AML-193 (cell line): ENCODE data around the gene CBARP.

Experiments used
- DNase-seq, 2 experiments: peaks; one replicate each; lab custom pipeline; 2025; lab: John Stamatoyannopoulos, UW

CBARP gene

DNA sequence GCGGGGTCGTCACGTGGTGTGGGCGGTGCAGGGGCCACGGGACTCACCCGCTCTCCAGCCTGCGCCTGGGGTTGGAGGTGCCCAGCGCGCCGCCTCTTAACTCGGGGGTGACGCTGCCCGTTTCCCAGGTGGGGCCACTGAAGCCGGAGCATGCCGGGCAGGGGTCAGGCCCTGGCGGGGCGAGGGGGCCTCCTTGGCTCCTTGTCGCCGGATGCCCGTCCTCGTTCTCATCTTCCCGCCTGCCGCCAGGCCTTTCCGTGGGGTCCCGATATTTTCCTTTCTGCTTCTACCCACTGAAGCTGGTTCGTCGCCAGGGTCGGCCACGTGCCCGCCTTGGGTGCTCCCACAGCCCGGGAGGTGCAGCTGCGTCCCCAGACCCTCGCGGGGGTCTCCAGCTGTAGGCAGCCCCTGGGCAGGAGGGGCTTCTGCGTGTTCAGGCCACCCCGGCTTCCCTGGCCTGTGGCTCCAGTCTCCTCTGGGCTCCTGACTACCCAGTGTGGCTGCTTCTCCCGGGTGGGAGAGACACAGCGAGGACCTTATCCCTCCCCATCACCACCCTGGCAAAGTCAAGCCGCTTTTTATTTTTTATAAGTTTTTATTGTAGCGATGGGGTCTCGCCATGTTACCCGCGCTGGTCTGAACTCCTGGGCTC lies 38.3 kb upstream of the CBARP start:
- DNase-seq = no peak

DNA sequence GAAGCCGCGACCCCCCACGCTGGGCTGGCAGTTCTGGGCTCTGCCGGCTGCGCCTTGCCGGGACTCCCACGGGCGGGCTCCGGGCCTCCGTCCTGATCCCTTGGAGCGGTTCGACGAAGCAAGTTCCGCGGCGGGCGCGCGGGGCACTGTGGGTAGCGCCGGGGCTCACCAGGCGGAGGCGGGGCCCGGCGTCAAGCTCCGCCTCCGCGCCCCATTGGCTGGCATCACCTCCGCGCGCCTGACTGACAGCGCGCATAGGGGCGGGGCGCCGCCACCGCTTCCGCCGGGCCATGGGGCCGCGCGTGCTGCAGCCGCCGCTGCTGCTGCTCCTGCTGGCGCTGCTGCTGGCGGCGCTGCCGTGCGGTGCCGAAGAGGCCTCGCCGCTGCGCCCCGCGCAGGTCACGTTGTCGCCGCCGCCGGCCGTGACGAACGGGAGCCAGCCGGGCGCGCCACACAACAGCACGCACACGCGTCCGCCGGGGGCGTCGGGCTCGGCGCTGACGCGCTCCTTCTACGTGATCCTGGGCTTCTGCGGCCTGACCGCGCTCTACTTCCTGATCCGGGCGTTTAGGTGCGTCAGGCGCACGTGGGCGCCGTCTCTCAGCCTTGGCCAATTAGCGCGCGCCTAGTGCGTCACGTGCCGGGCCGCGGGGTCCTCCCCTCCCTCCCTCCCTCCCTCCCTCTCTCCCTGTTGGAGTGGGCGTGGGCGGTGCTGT lies 37.6 kb upstream of the CBARP start, which contains the start of gene FAM174C:
Gene FAM174C (plus strand): TSS at position 271 of the 716 bp plus-strand sequence. CDS start 20 bp downstream, at position 291.
- peak; percentile 92 to 93 for DNase-seq

DNA sequence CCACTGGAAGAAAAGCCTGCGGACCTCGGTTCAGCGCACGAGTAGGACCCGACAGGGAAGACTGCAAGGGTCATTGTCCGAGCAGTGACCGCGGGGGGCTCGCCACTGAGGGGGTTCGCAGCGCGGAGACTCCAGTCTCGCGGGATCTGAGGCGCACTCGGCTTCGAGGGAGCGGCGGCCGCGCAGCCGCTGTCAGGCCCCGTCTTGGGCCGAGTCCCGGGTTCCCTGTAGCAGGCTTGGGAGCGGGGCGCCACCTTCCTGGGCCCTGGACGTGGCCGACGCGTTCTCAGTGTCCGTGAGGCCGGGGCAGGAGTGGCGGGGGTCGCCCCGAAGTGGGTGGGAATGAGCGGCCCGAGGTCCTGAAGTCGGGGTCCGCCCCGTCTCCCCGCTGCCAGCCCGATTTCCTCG lies 37.1 kb upstream of the CBARP start:
- no peak for DNase-seq

DNA sequence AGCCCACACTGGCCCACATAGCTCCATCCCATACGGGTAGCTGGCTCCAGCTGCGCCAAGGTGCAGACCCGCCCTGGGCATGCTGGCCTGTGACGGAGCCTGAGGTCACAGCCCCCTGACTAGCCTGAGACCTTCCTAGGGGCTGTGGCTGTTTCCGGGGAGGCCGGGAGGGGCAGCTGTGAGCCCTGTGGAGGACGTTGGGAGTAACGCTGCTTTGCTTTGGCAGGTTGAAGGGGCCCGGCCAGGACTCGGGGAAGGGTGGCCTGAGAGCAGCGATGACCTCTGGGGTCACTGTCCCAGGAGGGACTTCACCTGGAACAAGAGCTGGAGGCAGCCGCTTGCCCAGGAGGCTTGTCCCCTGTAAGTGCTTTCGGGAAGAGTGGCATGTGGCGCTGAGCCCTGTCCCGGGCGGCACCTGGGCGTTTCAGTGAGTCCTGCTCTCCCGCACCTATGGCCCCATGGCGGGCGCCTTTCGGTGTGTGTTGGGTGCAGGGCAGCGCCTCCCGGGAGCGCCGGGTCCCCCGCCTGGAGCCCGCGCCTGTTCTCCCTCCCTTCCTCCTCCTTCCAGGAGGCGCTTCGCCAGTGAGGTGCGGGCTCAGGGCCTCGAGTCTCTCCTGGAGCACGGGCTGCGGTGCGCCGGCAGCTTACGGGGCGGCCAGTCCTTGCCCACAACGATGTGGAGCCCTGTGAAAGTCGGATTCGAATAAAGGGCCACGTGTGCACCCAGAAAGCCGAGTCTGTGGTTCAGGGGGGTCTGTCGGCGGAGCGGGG lies 36.5 kb upstream of the CBARP start:
- no peak for DNase-seq

GRCh38 chr19:1273263-1274041 lies 35.6 kb upstream of the CBARP start:
- no peak for DNase-seq

DNA sequence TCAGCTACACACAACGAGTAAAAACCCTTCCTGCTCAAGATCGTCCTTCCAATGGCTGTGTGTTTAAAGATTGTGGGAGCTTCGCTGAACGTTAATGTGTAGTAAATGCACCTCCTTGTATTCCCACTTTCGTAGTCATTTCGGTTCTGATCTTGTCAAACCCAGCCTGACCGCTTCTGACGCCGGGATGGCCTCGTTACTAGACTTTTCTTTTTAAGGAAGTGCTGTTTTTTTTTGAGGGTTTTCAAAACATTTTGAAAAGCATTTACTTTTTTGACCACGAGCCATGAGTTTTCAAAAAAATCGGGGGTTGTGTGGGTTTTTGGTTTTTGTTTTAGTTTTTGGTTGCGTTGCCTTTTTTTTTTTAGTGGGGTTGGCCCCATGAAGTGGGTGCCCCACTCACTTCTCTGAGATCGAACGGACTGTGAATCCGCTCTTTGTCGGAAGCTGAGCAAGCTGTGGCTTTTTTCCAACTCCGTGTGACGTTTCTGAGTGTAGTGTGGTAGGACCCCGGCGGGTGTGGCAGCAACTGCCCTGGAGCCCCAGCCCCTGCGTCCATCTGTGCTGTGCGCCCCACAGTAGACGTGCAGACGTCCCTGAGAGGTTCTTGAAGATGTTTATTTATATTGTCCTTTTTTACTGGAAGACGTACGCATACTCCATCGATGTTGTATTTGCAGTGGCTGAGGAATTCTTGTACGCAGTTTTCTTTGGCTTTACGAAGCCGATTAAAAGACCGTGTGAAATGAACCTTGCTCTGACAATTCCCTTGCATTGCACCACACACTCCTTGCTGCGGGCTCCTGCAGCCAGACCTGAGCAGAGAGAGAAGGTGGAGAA lies 34.8 kb upstream of the CBARP start:
- DNase-seq = no peak

GRCh38 chr19:1271528-1272422 lies 34.0 kb upstream of the CBARP start:
- no peak for DNase-seq

DNA sequence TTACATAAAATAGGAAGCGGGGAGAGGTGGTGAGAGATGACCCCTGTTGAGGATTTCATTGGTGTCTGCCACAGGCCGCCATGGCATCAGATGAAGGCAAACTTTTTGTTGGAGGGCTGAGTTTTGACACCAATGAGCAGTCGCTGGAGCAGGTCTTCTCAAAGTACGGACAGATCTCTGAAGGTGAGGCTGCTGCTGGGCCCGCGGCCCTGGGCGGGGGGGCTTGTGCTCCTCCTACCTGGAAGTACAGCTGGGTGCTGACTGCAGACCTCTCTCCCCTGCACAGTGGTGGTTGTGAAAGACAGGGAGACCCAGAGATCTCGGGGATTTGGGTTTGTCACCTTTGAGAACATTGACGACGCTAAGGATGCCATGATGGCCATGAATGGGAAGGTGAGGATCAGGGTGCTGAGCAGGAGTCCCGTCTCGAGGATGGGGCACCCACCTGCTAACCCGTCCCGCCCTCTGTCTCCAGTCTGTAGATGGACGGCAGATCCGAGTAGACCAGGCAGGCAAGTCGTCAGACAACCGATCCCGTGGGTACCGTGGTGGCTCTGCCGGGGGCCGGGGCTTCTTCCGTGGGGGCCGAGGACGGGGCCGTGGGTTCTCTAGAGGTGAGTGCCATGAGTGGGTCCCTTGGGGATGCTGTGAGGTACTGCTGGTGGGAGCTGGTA lies 33.2 kb upstream of the CBARP start:
- no peak for DNase-seq

- no peak for DNase-seq
These were observed 32.5 kb upstream of the CBARP start for GRCh38 chr19:1270213-1270853.

GRCh38 chr19:1269478-1270212 lies 31.8 kb upstream of the CBARP start:
- peak; percentile 60 to 68 for DNase-seq

DNA sequence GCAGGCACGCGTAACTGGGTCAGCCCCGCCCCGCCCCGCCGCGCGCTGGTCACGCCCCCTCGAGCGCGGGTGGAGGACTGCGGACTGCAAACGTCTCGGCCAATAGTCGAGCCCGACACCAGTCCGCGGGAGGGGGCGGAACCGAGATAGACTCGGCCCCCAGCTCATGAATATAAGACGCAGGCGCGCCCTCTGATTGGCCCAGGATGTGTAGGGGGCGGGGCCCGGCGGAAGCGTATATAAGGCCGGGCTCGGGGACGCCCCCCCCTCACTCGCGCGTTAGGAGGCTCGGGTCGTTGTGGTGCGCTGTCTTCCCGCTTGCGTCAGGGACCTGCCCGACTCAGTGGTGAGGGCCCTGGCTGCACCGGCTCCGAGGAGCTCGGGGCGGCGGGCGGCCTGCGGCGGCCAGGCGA lies 31.3 kb upstream of the CBARP start, which contains the start of gene CIRBP:
Gene CIRBP (plus strand): TSS at position 268 of the 413 bp plus-strand sequence. CDS start 1,602 bp downstream, outside the sequence.
- DNase-seq = peak; percentile 94 to 95

DNA sequence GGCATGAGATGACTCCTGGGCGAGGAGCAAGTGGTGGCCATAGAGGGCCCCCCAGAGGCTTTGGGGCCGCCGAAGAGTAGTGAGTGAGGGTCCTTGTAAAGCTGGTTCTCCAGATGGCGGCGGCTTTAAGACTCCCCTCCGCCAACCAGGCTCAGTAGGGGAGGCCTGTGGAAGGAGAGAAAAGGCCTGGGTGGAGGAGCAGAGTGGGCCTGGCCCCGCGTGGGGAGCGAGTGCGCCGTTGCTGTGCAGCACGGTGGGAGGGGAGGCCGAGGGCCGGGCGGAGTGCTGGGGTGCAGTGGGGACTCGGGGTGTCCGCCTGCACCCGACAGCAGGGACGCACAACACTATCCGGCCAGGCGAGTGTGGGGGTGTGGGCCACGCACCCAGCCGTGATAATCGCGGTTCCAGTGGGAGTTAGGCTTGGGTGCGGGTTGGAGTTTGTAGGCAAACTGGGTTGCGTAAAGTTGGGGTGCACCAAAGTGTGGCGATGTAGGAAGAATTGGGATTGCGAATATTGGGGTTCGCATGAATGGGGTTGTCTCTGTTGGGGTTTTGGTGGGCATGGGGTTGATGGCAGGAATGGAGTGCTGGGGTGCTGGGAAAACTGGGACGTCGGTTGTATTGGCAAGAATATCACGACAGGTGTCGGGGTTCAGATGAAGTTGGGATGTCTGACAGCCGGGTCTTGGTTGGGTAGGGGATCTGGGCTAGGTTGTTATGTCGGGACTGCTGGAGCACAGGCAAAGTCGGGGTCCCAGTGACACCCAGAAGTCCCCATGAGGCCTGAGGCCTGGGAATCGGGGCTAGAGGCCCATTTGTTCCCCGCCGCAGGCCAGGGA lies 30.6 kb upstream of the CBARP start:
- DNase-seq = no peak

DNA sequence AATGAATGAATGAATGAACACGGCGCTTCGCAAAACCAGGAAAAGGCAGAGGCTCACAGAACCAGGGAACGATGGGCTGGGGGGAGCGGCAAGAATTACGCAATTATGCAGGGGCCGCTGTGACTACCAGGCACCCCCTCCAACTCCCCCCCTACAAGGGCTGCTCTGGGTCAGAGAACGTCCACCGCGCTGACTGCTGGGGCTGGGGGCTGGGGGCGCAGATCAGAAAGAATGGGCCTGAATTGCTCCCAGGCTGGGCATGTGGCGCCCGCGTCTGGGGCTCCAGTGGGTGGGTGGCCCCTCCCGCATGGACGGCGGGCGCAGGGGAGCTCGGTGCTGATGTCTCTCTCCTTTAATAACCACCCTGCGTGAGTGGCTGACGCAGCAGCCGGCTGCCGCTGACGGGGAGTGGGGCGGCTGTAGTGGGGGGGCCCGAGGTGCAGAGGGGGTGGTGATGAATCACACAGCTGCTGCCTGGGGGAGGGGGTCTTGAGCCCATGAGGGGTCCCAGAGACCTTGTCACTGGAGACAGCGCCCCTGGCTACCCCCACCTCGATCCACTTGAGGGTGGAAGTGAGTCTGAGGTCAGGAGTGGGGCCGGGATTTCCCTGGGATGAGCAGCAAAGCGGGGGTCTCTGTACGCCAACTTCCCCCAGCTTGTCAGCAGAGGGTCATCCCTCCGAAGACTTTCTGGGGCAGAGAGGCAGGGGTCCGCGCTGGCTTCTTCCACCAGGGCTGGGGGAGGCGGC lies 29.8 kb upstream of the CBARP start:
- no peak for DNase-seq

- DNase-seq = peak; percentile 15 to 33
These were observed 29.2 kb upstream of the CBARP start for GRCh38 chr19:1266916-1267476.

DNA sequence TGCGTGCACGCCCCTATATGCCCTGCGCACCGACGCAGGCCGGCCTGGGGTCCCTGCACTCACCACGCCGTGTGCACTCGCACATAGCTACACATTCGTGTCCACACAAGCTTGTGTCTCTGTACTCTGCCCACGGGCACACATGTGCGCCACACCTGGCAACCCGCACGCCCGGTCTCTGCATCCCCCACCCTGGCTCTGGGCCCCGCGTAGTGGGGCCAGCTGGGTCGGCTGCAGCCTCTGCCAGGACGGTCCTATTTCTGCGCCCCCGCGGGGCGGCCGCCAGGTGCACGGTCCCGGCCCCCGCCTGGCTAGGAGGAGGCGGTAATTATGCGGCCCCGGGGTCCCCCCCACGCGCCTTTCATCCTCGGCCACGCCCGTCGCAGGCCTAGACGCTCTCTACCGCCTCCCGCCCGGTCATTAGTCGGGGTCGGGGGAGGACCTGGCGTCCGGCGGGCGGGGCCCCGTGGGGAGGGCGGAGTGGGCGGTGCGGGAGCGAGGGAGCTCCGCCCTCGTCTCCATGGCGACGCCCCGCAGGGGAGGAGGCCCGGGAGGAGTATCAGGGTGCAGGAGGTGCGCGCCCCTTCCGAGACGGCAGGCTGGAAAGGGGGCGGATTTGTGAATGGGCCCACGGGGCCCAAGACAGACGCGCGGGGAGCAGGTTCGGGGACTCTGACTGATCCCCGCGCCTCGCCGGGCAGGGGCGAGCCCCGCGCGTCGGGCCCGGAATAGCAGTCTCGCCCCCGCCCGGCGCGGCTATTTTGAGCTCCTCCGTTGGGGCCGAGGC lies 28.5 kb upstream of the CBARP start:
- DNase-seq = peak; percentile 59 to 60
